Measurements from ENCODE around the gene SLC16A8.

The SLC16A8 gene

DNA sequence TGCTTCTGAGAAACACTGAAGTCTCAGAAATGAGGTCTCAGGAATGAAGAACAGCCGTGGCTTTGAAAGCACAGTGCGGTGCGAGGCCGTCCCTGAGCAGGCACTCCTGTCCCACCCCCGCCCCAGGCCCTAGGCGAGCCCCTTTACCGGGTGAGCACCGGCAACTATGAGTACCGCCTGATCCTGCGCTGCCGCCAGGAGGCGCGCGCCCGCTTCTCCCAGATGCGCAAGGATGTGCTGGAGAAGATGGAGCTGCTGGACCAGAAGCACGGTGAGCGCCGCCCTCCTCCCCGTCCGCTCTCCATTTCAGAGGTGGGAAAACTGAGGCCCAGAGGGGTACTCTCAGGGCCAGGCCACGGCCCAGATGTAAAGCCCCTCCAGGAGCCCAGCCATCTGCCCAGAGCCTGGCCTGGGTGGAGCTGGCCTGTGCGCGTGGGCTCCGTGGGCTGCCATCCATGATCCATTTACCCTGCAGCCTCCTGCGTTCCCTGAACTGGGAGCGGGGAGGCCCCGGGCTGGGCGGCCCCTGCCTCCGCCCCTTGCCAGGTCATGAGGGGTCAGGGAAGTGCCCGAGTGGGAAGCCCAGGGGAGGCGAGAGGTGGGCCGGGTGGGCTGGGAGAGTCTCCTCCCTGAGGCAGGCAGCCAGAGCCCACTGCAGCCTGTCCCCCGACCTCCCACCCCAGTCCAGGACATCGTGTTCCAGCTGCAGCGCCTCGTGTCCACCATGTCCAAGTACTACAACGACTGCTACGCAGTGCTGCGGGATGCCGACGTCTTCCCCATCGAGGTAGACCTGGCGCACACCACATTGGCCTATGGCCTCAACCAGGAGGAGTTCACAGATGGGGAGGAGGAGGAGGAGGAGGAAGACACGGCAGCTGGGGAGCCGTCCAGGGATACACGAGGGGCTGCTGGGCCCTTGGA lies 9.5 kb downstream of the SLC16A8 start:
- no peak for FAIRE-seq
- no peak for DNase-seq (ENCODE audit: insufficient read length, low spot score)

DNA sequence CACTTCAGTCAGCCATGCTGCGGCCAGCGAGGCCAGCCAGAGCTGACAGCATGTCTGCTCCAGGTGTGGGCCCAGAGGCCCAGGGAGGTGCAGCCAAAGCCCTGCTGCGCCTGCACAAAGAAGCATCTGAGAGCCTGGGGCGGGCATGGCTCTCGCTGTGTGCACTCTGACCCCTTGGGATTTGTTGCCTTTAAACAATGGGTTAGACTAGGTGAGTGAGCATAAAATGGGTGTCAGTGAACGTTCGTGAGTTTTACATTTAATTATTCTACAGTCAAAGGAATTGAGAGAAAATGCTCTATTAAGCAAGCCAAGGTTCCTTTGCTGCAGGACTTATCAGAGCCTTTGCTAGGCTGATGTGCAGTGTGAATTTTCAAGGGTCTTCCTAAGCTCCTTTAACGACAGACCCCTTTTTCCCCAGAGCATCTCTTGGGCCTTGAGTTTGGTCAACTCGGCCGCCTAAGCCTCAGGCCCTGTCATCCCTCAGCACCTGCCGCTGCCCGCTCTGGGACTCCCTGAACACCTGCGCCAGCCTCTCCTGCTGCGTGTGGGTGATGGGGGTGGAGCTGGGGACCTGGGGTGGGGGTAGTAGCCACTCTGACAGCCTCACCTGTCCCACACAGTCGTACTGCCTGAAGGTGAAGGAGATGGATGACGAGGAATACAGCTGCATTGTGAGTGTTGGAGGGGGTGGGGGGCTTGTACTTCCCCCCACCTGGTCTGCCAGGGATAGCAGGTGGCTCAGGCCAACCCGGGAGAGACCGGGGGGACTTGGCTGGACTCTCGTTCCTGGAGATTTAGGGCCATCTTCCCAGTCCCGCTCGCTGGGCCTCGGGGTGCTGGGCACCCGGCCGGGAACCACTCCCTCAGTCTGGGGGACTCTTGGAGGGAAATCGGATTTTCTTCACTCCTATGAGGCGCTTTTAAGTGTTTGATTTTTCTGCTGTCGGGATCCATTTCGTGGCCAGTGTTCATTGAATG lies 10.5 kb downstream of the SLC16A8 start:
- DNase-seq (ENCODE audit: insufficient read length, low spot score) (no peak), FAIRE-seq (no peak)

GRCh38 chr22:38072322-38073149 lies 11.4 kb downstream of the SLC16A8 start:
- FAIRE-seq: no peak
- no peak for DNase-seq (ENCODE audit: insufficient read length, low spot score)

- DNase-seq (ENCODE audit: insufficient read length, low spot score): no peak
- no peak for FAIRE-seq
Measured at GRCh38 chr22:38071421-38072321, 12.3 kb downstream of the SLC16A8 start.

GRCh38 chr22:38070250-38070921 lies 13.6 kb downstream of the SLC16A8 start:
- FAIRE-seq: no peak

DNA sequence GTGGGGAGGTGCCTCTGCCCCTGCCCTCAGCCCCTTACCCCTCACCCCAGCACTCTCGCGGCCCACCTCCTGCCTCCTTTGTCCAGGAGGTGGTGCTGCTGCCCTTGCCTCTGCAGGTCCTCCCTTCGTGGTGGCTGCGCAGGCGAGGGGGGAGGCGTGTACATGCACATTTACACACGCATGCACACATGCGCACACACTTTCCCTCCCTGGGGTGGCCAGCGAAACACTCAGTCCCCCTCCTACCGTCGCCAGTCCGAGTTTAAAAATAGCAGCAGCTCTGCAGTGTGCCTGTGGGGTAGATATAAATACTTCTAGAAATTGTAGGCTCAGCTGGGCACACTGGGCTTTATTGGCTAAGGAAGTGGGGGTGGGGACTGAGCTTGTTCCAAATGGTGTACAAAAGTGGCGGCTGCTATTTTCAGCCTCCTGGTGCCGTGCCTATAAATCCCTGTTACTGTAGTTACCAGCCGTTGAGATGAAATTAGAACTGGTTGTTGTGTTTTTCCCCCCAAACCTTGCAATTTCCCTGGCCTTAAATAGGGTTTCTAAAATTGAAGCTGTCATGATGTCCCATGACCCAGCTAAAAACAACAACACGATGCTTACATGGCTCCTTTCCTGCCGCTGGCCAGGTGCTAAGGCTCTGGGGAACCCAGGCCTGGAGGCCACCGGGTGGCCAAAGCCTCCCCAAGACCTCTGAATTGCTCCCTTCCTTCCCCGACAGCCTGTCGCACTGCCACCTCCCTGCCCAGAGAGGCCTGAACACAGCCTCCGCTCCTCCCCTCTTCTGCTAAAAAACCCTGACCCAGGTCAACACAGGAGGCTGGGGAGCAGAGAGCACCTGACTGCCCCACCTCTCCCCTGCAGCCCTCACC lies 14.4 kb downstream of the SLC16A8 start:
- FAIRE-seq (no peak), DNase-seq (ENCODE audit: insufficient read length, low spot score) (no peak)

More at GRCh38 chr22:38070250-38070921, 13.6 kb downstream of the SLC16A8 start:
- no peak for DNase-seq (ENCODE audit: insufficient read length, low spot score)

- FAIRE-seq: no peak
- no peak for DNase-seq (ENCODE audit: insufficient read length, low spot score)
Measured at GRCh38 chr22:38068641-38069371, 15.2 kb downstream of the SLC16A8 start.

DNA sequence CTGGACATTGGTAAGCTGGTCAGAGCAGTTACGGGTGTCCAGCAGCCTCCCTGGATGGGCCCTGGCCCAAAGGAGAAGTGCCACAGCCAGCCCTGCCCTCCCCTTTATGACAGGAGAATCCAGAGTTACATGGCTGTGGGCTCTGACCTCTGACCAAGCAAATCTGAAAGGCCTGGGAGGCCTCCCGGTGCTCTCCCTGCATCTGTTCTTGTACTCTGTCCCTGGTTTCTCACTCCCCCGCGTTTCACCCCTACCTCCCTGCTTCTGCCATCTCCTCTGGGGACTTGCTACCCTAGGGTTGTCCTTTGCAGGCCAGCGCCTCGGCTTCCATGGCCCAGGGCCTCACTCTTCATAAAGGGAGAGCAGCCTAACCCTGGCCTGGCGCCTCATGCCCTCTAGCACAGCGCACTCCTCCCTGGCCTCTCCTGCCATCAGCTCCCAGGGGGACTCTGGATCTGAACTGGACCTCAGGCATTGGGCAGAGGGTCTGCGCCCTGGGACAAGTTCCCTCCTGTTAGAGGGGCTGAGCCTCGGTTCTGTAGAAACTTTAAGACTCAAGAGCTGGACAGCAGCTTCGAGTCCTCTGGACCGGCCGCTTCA lies 16.1 kb downstream of the SLC16A8 start:
- FAIRE-seq (no peak), DNase-seq (ENCODE audit: insufficient read length, low spot score) (no peak)

- no peak for FAIRE-seq
- DNase-seq (ENCODE audit: insufficient read length, low spot score): no peak
Measured at GRCh38 chr22:38067028-38067415, 17.0 kb downstream of the SLC16A8 start.

DNA sequence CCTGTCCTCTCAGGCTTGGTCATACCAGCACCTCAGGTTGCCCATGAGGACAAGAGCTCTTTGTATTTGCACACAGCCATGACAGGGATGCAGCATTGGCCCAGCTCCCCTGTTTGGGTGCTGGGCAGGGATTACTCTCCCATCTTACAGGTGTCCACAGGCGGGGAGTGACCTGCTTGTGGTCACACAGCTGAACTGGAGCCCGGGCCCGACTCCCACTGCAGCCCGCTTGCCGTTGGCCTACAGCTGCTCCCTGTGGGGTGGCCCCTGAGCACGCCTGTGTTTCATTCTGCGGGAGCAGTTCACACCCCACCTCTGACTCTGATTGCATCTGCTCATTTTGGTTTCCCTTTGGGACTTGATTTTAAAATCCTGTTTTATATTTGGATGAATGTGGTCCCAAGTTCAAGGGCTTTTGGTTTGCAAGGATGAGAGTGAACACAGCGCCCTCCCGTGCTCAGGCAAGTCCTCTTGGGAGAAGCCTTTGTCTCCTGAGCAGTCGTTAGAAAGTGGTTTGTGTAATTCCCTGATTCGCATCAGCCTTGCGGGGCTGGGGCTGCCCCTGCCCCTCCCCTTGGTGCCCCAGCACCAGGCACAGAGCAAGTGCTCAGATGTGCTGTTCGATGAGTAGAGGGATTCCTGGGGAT lies 17.5 kb downstream of the SLC16A8 start:
- FAIRE-seq (no peak), DNase-seq (ENCODE audit: insufficient read length, low spot score) (no peak)

DNA sequence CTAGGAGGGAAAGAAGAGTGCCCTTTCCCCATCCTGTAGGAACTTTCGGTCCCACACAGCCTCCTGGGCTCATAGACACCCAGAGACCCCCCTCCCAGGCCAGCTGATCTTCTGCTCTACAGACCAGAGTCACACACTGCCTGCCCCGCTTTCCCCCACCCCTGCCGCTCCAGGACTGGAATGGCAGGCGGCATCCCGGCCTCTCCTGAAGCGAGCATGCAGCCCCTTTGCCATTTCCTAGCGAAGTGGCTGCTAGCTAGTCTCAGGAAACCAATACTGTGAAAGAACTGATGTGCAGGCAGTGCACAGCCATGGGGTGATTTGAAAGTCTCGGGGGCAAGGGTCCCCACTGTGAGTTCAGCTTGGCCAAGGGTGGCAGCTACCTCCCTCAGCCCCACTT lies 18.4 kb downstream of the SLC16A8 start:
- no peak for DNase-seq (ENCODE audit: insufficient read length, low spot score)
- no peak for FAIRE-seq

GRCh38 chr22:38062791-38063190 lies 21.2 kb downstream of the SLC16A8 start:
- DNase-seq (ENCODE audit: insufficient read length, low spot score) (no peak), FAIRE-seq (no peak)

GRCh38 chr22:38056969-38057891 lies 26.8 kb downstream of the SLC16A8 start, which contains the start of gene PICK1:
PICK1 (plus strand) TSS chr22:38057404; CDS start chr22:38057810, 406 bp downstream.
- peak; percentile 63 for FAIRE-seq
- DNase-seq (ENCODE audit: insufficient read length, low spot score): peak; percentile 82

GRCh38 chr22:38051900-38052862 lies 31.8 kb downstream of the SLC16A8 start:
- DNase-seq (ENCODE audit: insufficient read length, low spot score) (peak; percentile 81), FAIRE-seq (no peak)
